Naive thymus-derived CD4-positive, alpha-beta T cell (primary cell): ENCODE results near the gene SLC13A3. TPM values are rescaled to one million over a fixed set of nuclear protein-coding genes. Genes with fewer than 3 reads are reported as not detected.

Source experiments
- ATAC-seq: fragments of 150-1000 bp; cut with Tn5 transposase; 2 replicates; pipeline ENCODE4 v1.10.0; 2021; ENCODE audit warnings: mild to moderate bottlenecking, moderate library complexity
- CTCF ChIA-PET: fragments of 350-600 bp; sonication (Branson Sonifier 250); formaldehyde crosslinking; loops from one replicate; lab custom pipeline; 2021; ENCODE audit warnings: antibody characterized with exemption; lab: Charles Lee
- POLR2A ChIA-PET: fragments of 350-600 bp; sonication (Branson Sonifier 250); formaldehyde crosslinking; loops from one replicate; lab custom pipeline; 2021; ENCODE audit warnings: antibody characterized with exemption, inconsistent platforms; lab: Charles Lee
- DNase-seq, 9 donors: peaks; one replicate each; pipeline versions ENCODE4 v3.0.0 to v3.0.0-alpha.2; 2020 to 2022; ENCODE audit warnings: mixed read lengths in 1 of 9
- H3K27ac ChIP-seq: one replicate; pipeline ENCODE4 v1.7.0; 2013; ENCODE audit warnings: mild to moderate bottlenecking, low read depth, low read length, moderate library complexity
- H3K27me3 ChIP-seq, 2 donors: one replicate each; pipeline ENCODE4 v1.7.0; 2013; ENCODE audit warnings: low read length in 2 of 2, mild to moderate bottlenecking in 2 of 2, moderate library complexity in 2 of 2; ENCODE audit not compliant: control insufficient read depth in 2 of 2, insufficient read depth in 2 of 2
- H3K36me3 ChIP-seq, 3 experiments: 1 replicate in 2 of 3; 2 replicates in 1 of 3; pipeline ENCODE4 v1.7.0; 2013; ENCODE audit warnings: low read length in 3 of 3, mild to moderate bottlenecking in 3 of 3, moderate library complexity in 1 of 3; ENCODE audit not compliant: insufficient read depth in 3 of 3, control insufficient read depth in 2 of 3
- H3K4me1 ChIP-seq, 2 donors: one replicate each; pipeline ENCODE4 v1.7.0; 2013; ENCODE audit warnings: low read length in 2 of 2, mild to moderate bottlenecking in 2 of 2, moderate library complexity in 1 of 2; ENCODE audit not compliant: control insufficient read depth in 2 of 2, insufficient read depth in 2 of 2
- H3K4me3 ChIP-seq: 2 replicates; pipeline ENCODE4 v1.7.0; 2013; ENCODE audit warnings: mild to moderate bottlenecking, low read length
- H3K9me3 ChIP-seq, 3 experiments: 1 replicate in 2 of 3; 2 replicates in 1 of 3; pipeline ENCODE4 v1.7.0; 2013; ENCODE audit warnings: low read length in 3 of 3; ENCODE audit not compliant: control insufficient read depth in 2 of 3
- H3K27ac Mint-ChIP-seq, 9 donors: one replicate each; pipeline ENCODE4 v1.8.0; 2020 to 2022; ENCODE audit warnings: mixed read lengths in 9 of 9, mild to moderate bottlenecking in 8 of 9, moderate library complexity in 5 of 9, inconsistent platforms in 2 of 9
- H3K27me3 Mint-ChIP-seq, 5 donors: one replicate each; pipeline ENCODE4 v1.8.0; 2021 to 2022; ENCODE audit warnings: mixed read lengths in 5 of 5, mild to moderate bottlenecking in 1 of 5
- H3K36me3 Mint-ChIP-seq, 5 donors: one replicate each; pipeline ENCODE4 v1.8.0; 2020 to 2022; ENCODE audit warnings: mixed read lengths in 5 of 5, mild to moderate bottlenecking in 3 of 5, inconsistent platforms in 1 of 5
- H3K4me1 Mint-ChIP-seq, 7 donors: one replicate each; pipeline ENCODE4 v1.8.0; 2020 to 2022; ENCODE audit warnings: mixed read lengths in 7 of 7, mild to moderate bottlenecking in 3 of 7, inconsistent platforms in 1 of 7
- H3K4me3 Mint-ChIP-seq, 10 donors: one replicate each; pipeline ENCODE4 v1.8.0; 2020 to 2022; ENCODE audit warnings: mild to moderate bottlenecking in 10 of 10, mixed read lengths in 10 of 10, moderate library complexity in 6 of 10, inconsistent platforms in 2 of 10
- H3K9me3 Mint-ChIP-seq, 11 donors: one replicate each; pipeline ENCODE4 v1.8.0; 2020 to 2022; ENCODE audit warnings: mixed read lengths in 11 of 11, mild to moderate bottlenecking in 4 of 11, inconsistent platforms in 1 of 11, moderate library complexity in 1 of 11
- intact Hi-C, 2 donors: fragments of 100-400 bp; cut with micrococcal nuclease; formaldehyde crosslinking; loops; one replicate each; pipeline ENCODE4 v1.15.1; 2023
- polyA plus RNA-seq, 2 donors: library from polyadenylated mRNA; unstranded; fragments of 300-500 nt; fragmentation: Illumina TruSeq; gene quantifications; one replicate each; pipeline ENCODE4 v1.2.3, GENCODE V29; 2021
- total RNA-seq, 6 experiments: library from RNA in 5 of 6; stranded (reverse) in 5 of 6; gene quantifications; 1 replicate in 5 of 6; 2 replicates in 1 of 6; pipeline ENCODE4 v1.2.3 and lab custom pipeline; 2021 to 2026

The SLC13A3 gene
- total and polyA plus RNA-seq, 7 experiments from 2014 or later = 0.16 to 0.41 (median 0.30) TPM; not detected in 3

- POLR2A ChIA-PET = interaction anchor here (1.0 to 1.2 kb wide), 2 partner anchors 9 to 12 kb away, joined by 3 to 4 read pairs; no protein-coding TSS in a partner anchor
- peaks cover 38 to 54% (median 45%) of the 10 kb centered on the region in 7 donors for H3K4me1 Mint-ChIP-seq
These were observed 38.0 kb upstream of the SLC13A3 start, which contains the start of gene TP53RK for GRCh38 chr20:46689082-46689753. Gene TP53RK (minus strand): TSS chr20:46689444. CDS start chr20:46689414, 30 bp downstream.

GRCh38 chr20:46688151-46689081 is 37.2 kb upstream of the SLC13A3 start:
- no peaks in the 10 kb centered on the region for H3K9me3 Mint-ChIP-seq
- intact Hi-C loops = loop anchor here (1.0 to 10.0 kb wide), 12 partner anchors 282 to 1804 kb away; partner anchors contain the start of genes ELMO2 (in 2 of the 2), ZMYND8 (in 2 of the 2), CDH22 (in 1 of the 2) and DNTTIP1 (in 1 of the 2)
- no peak for ATAC-seq
- Histone ChIP-seq H3K9me3 (no peaks in the 10 kb centered on the region), H3K36me3 (peaks cover 0 to 28% (median 0%) of the 10 kb centered on the region in 3 experiments), H3K27me3 (no peaks in the 10 kb centered on the region), H3K4me3 (peak overlapping the region; percentile 84), H3K27ac (peak overlapping the region; percentile 90), H3K4me1 (peaks cover 20 to 30% of the 10 kb centered on the region in 2 donors)
- POLR2A ChIA-PET = interaction anchor here (1.2 kb wide), 1 partner anchor 8 kb away, joined by 4 read pairs; no protein-coding TSS in a partner anchor
- H3K4me1 Mint-ChIP-seq = peaks cover 46 to 62% (median 53%) of the 10 kb centered on the region in 7 donors
- peak overlapping the region; percentile 90 to 100 (median 96) for H3K4me3 Mint-ChIP-seq
- H3K27ac Mint-ChIP-seq = peak overlapping the region; percentile 79 to 96 (median 88)
- no peaks in the 10 kb centered on the region for H3K27me3 Mint-ChIP-seq
- CTCF ChIA-PET = no interaction called here
- peak in 1 of 9 donors; percentile 7 for DNase-seq
- peaks cover 8 to 29% (median 14%) of the 10 kb centered on the region in 5 donors for H3K36me3 Mint-ChIP-seq

More at GRCh38 chr20:46689082-46689753, 38.0 kb upstream of the SLC13A3 start, which contains the start of gene TP53RK:
- ATAC-seq = peak; percentile 97
- CTCF ChIA-PET = no interaction called here
- Mint-ChIP-seq H3K36me3 (peaks cover 4 to 25% (median 14%) of the 10 kb centered on the region in 5 donors), H3K9me3 (no peaks in the 10 kb centered on the region), H3K27me3 (no peaks in the 10 kb centered on the region), H3K4me3 (peak within 1 kb of the TSS; percentile 90 to 100 (median 96)), H3K27ac (peak within 1 kb of the TSS; percentile 91 to 97 (median 95))
- intact Hi-C loops = loop anchor here (1.0 to 10.0 kb wide), 12 partner anchors 282 to 1804 kb away; partner anchors contain the start of genes ELMO2 (in 2 of the 2), ZMYND8 (in 2 of the 2), CDH22 (in 1 of the 2) and DNTTIP1 (in 1 of the 2)
- peak; percentile 85 to 98 (median 96) for DNase-seq
- Histone ChIP-seq H3K4me1 (peaks cover 20 to 30% of the 10 kb centered on the region in 2 donors), H3K9me3 (no peaks in the 10 kb centered on the region), H3K36me3 (peaks cover 0 to 20% (median 0%) of the 10 kb centered on the region in 3 experiments), H3K4me3 (peak within 1 kb of the TSS; percentile 84), H3K27ac (peak within 1 kb of the TSS; percentile 90), H3K27me3 (no peaks in the 10 kb centered on the region)

- H3K36me3 Mint-ChIP-seq = peaks cover 4 to 21% (median 14%) of the 10 kb centered on the region in 5 donors
- ATAC-seq = no peak
- H3K9me3 Mint-ChIP-seq = no peaks in the 10 kb centered on the region
These were observed 32.9 kb upstream of the SLC13A3 start for GRCh38 chr20:46683939-46684750.

GRCh38 chr20:46683668-46683938 is 32.3 kb upstream of the SLC13A3 start:
- Histone ChIP-seq H3K4me3 (no peak overlapping the region), H3K27ac (no peak overlapping the region), H3K27me3 (no peaks in the 10 kb centered on the region), H3K9me3 (no peaks in the 10 kb centered on the region), H3K4me1 (peaks cover 20 to 27% of the 10 kb centered on the region in 2 donors), H3K36me3 (peaks cover 0 to 22% (median 0%) of the 10 kb centered on the region in 3 experiments)
- H3K4me1 Mint-ChIP-seq = peaks cover 47 to 74% (median 67%) of the 10 kb centered on the region in 7 donors
- CTCF ChIA-PET = interaction anchor here (0.6 kb wide), 1 partner anchor 81 kb away, joined by 3 read pairs; no protein-coding TSS in a partner anchor
- no peaks in the 10 kb centered on the region for H3K9me3 Mint-ChIP-seq
- ATAC-seq (no peak), DNase-seq (no peak)
- peak overlapping the region in 1 of 10 donors; percentile 51 for H3K4me3 Mint-ChIP-seq
- H3K36me3 Mint-ChIP-seq = peaks cover 4 to 20% (median 14%) of the 10 kb centered on the region in 5 donors
- POLR2A ChIA-PET = no interaction called here
- intact Hi-C loops = loop anchor here (10.0 kb wide), 5 partner anchors 311 to 1799 kb away; partner anchors contain the start of genes ZMYND8 (in 2 of the 2), NCOA5 (in 1 of the 2) and YWHAB (in 1 of the 2)
- no peaks in the 10 kb centered on the region for H3K27me3 Mint-ChIP-seq
- peak overlapping the region in 4 of 9 donors; percentile 8 to 48 (median 28) for H3K27ac Mint-ChIP-seq

More at GRCh38 chr20:46683939-46684750, 32.9 kb upstream of the SLC13A3 start:
- Mint-ChIP-seq H3K4me3 (peak overlapping the region in 2 of 10 donors; percentile 1 to 51), H3K27me3 (no peaks in the 10 kb centered on the region), H3K4me1 (peaks cover 49 to 74% (median 67%) of the 10 kb centered on the region in 7 donors), H3K27ac (peak overlapping the region in 3 of 9 donors; percentile 3 to 48 (median 8))
- POLR2A ChIA-PET = no interaction called here
- H3K27me3 ChIP-seq = no peaks in the 10 kb centered on the region
- no peaks in the 10 kb centered on the region for H3K9me3 ChIP-seq
- intact Hi-C loops = loop anchor here (10.0 kb wide), 5 partner anchors 311 to 1799 kb away; partner anchors contain the start of genes ZMYND8 (in 2 of the 2), NCOA5 (in 1 of the 2) and YWHAB (in 1 of the 2)
- H3K27ac ChIP-seq = no peak overlapping the region
- peaks cover 20 to 27% of the 10 kb centered on the region in 2 donors for H3K4me1 ChIP-seq
- no peak overlapping the region for H3K4me3 ChIP-seq
- DNase-seq = no peak
- H3K36me3 ChIP-seq = peaks cover 0 to 25% (median 0%) of the 10 kb centered on the region in 3 experiments
- CTCF ChIA-PET = no interaction called here

- H3K36me3 ChIP-seq = peaks cover 0 to 22% (median 0%) of the 10 kb centered on the region in 3 experiments
- H3K4me3 ChIP-seq = no peak overlapping the region
- DNase-seq (no peak), ATAC-seq (no peak)
- Mint-ChIP-seq H3K4me1 (peaks cover 42 to 70% (median 64%) of the 10 kb centered on the region in 7 donors), H3K36me3 (peaks cover 4 to 20% (median 14%) of the 10 kb centered on the region in 5 donors), H3K4me3 (no peak overlapping the region), H3K9me3 (no peaks in the 10 kb centered on the region), H3K27ac (peak overlapping the region in 7 of 9 donors; percentile 32 to 87 (median 45)), H3K27me3 (no peaks in the 10 kb centered on the region)
- no peaks in the 10 kb centered on the region for H3K27me3 ChIP-seq
- peaks cover 19 to 24% of the 10 kb centered on the region in 2 donors for H3K4me1 ChIP-seq
- no peaks in the 10 kb centered on the region for H3K9me3 ChIP-seq
- ChIA-PET POLR2A (no interaction called here), CTCF (interaction anchor here (0.6 to 0.9 kb wide), 2 partner anchors 12 to 82 kb away, joined by 3 to 4 read pairs; no protein-coding TSS in a partner anchor)
- intact Hi-C loops = loop anchor here (10.0 kb wide), 5 partner anchors 312 to 1798 kb away; partner anchors contain the start of genes ZMYND8 (in 2 of the 2), NCOA5 (in 1 of the 2) and YWHAB (in 1 of the 2)
- no peak overlapping the region for H3K27ac ChIP-seq
These were observed 31.9 kb upstream of the SLC13A3 start for GRCh38 chr20:46683011-46683667.
